ENCODE measurements around the gene NEGR1. TPM values are rescaled to one million over a fixed set of nuclear protein-coding genes. Genes with fewer than 3 reads are reported as not detected.

The NEGR1 gene
- total RNA-seq, 1 donor from 2014 or later, result 16.9 TPM

- DNase-seq, result no peak
Measured at GRCh38 chr1:72023063-72023930, 259.0 kb downstream of the NEGR1 start.

GRCh38 chr1:72018562-72018961, 263.8 kb downstream of the NEGR1 start:
- no peak for DNase-seq

DNA sequence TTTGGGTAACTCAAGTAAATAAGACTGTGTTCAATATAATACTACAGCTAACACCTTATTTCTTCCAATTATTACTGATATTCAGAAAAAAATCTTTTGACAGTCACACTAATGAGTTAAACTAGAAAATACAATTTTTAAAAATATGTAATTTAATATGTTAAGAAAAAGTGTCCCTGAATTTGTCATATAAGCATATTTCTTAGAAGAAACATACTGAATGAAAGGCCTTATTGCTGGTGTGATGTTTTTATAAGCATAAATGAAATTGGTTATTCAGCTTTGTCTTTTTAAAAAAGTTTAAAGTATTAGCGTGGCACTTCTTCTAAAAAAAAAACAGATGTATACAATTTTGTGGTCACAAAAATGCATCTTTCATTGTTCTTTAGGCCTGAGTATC, 267.3 kb downstream of the NEGR1 start:
- no peak for DNase-seq

- no peak for DNase-seq
Measured at GRCh38 chr1:72013161-72013560, 269.2 kb downstream of the NEGR1 start.

- DNase-seq, result no peak
Measured at GRCh38 chr1:72011721-72012120, 270.6 kb downstream of the NEGR1 start.

DNA sequence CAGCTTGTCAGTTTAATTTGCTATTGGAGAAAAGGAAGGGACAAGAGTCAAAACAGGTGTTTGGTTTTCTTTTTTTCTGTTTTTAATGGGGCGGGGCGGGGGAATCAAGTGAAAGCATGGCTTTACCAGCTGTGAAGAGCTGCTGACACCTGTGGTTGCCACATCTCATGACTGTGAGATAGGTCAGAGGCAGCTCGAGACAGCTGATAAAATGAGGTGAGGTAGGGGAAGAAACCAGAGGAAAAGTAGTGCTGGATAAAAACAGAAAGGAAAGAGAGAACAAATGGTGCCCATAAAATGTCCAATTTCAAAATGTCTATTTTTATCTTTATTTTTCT, 272.3 kb downstream of the NEGR1 start:
- DNase-seq, result peak; percentile 22

DNA sequence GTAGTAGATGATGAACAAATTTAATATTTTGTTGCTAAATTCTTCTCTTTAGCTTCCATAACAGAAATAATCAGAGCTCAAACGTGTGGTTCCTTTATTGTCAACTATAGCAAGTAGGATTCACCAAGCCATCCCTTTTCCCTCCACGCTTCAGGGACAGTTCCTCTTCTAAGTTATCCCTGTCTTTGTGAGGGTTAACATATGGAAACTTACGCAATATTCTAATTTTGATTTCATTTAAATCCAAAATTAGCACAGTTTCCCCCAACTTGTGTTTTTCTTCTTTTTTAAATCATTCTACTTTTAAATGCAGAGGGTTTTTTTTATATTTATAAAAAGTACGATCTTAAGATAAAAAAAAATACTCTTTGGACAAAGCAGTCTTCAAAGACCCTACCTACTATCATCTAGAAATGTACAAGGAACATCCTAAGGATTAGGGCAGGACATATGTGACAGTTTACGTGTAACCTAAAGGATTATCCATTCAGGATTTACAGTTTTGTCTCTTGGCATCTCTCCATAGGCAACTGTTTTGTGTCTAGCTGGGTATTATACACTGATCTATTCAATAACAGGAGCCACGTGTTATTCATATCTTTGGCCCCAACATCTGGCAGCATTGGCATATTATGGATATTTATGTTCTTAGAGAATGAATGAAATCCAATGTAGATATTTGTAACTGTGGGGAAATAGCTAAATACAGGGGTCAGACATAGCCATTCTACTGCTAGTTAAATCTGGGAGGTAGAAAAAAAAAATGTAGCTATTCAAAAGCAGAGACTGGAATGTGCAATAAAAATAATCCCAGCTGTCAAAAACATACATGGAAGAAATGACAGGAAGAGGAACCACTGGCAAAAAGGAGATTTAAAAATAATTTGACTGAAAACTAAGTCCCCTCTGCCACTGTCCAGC, 272.9 kb downstream of the NEGR1 start:
- DNase-seq, result peak; percentile 17

DNA sequence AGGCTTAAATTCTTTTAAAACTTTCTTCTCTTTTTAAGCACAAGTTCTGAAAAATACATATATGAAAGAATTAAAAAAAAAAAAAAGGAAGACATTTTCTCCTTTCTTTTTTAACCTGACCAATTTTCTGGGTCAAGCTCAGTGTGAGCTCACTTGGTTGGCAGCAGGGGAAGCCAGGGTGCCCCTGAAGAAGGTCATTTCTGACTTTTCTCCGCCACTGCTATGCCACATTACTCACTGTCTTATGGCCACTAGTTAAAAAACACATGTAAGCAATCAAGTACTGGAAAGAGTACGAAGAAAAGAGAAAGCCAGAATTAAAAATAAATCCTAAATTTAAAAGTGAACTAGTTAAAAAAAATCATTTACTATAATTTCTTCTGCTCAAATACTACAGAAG, 275.0 kb downstream of the NEGR1 start:
- DNase-seq, result no peak

DNA sequence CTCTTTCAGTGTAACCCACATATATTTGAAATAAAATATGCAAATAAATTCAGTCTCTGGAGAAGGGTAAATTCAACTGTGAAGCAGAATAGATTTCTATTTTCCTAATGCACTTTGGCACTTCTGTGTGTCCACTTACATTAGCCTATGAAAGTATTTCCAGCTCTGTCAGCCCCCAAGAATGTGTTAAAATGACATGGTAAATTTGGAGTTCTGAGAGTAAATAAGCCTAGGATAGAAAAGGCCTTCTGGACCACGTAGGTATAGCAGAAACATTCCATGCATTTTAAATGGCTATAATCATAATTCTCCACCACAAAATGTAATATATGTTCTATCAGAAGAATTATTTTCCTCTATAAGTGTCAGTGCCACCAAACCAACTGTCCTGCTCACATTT, 276.2 kb downstream of the NEGR1 start:
- DNase-seq, result no peak

- DNase-seq, result no peak
Measured at GRCh38 chr1:72003092-72003491, 279.2 kb downstream of the NEGR1 start.

DNA sequence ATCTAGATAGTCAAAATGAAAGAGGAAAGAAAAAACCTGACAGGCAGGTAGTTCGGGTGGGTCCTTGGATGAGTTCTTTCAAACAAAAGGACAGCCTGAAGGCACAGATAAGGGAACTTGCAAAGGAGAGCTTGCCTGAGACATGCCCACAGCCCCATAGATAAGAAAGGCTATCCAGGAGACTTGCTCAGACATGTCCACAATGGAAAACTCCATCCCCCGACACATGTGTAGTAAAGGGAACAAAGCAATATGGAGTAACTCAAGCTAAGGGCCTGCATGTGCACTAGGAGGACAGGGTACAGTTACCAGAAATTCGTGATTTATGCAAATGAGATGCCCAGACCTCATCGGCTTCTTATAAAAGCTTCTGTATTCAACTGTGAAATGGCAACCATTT, 281.5 kb downstream of the NEGR1 start:
- no peak for DNase-seq

- no peak for DNase-seq
Measured at GRCh38 chr1:71994646-71995045, 287.7 kb downstream of the NEGR1 start.

GRCh38 chr1:71987181-71987580, 295.2 kb downstream of the NEGR1 start:
- no peak for DNase-seq

DNA sequence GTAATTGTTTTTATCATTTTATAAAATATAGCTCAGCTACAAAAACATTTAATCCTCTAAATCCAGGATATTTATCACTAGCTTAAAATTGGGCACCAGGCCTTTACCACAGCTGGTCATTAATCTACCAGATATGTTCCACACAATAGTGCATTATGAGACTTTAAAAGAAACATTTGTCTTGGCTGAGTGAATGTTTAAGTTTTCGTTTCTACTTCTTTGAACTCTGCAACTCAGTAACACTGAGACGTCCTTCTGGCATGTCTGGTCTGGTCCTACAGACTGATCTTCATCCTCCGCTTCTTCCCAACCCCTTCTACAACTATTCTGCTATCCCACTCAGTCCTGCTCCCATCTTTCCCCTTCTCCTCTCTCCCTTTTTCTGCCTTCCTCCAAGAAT, 296.2 kb downstream of the NEGR1 start:
- DNase-seq, result peak; percentile 70

- no peak for DNase-seq
Measured at GRCh38 chr1:71980556-71980955, 301.8 kb downstream of the NEGR1 start.

- DNase-seq, result no peak
Measured at GRCh38 chr1:71979882-71980281, 302.5 kb downstream of the NEGR1 start.

- no peak for DNase-seq
Measured at GRCh38 chr1:71967670-71968069, 314.7 kb downstream of the NEGR1 start.

GRCh38 chr1:71964188-71964587, 318.2 kb downstream of the NEGR1 start:
- DNase-seq, result no peak

DNA sequence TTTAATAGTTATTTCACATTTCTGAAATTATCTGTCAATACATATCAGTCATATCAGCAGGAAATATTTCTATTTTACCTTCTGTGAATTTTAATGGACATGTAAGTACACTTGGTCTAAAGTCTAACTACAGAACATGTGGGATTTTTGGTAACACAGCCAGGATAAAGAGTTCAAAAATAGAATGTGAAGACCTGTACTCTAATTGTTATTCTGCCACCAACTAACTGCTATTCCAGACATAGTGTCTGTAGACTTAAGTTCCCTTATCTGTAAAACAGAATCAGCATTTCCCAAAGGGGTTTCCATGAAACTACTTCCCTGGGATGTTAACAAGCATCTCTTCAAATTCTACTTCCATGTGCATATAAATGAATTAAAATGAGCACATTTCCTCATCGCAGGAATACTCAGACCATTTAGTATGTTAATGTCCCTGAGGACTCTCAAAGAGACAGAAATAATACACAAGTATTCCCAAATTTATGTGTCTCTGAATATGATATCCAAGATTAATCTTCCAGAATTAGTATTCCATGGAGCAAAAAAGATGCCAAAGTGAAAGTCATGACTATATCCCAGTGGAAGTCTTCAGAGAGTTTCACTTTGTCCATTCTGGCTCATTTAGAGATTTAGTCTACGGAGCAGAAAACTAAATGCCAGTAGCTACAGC, 325.6 kb downstream of the NEGR1 start:
- no peak for DNase-seq

GRCh38 chr1:71950579-71950978, 331.8 kb downstream of the NEGR1 start:
- no peak for DNase-seq

GRCh38 chr1:71949681-71950080, 332.7 kb downstream of the NEGR1 start:
- no peak for DNase-seq

DNA sequence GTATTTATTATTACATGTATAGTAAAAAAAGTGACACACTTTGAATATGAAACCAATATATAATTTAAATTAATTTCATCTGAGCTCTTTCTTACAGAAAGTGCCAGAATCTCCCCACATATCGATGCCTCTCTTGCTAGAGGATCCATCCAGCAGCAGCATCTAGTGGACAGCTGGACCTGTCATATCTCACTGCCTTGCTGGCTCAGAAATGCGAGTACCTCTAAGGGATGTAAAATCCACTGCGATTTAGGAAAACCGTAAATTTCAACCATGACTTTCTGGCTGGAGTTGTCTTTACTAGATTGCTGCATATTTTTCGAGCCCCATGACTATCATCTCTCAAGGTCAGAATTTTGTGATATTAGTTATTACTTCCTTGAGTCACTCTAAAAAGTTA, 333.8 kb downstream of the NEGR1 start:
- DNase-seq, result no peak

DNA sequence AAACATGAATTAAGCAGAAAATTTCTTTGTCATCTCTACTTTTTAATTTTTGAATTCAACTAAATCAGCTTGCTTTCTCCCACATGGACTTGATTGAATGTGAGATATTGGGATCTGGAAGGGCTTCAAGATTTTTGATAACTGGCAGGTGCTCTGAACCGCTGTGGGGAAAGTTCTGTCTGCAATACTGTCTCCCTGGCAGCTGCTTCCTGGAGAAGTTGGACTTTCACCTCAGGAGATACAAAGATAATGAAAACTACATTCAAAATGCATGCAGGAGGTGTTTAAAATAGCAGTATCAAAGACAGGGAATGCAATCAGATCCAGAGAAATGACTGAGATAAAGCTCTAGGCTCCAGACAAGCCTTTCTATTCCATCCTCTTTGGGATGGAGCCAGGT, 338.3 kb downstream of the NEGR1 start:
- DNase-seq, result no peak

Measured in tongue (tissue), 2 donors.